GM18502 (cell line): ENCODE measurements around the gene FANCM.
A peak's percentile ranks its signal among the peaks of the same experiment; 100 is the strongest.
"Not testable (repeated sequence)": the region's sequence is repeated elsewhere in the genome, so short reads cannot be mapped to it uniquely, and the experiment has no call there.

ENCODE experiments used
- ATAC-seq: cut with Tn5 transposase; IDR thresholded peaks from one replicate; pipeline ENCODE4 v1.9.1; 2021; ENCODE audit warnings: mild to moderate bottlenecking; ENCODE audit not compliant: unreplicated experiment, poor library complexity

FANCM gene

GRCh38 chr14:45142083-45142482 lies 6.4 kb downstream of the FANCM start:
- not testable (repeated sequence) for ATAC-seq

DNA sequence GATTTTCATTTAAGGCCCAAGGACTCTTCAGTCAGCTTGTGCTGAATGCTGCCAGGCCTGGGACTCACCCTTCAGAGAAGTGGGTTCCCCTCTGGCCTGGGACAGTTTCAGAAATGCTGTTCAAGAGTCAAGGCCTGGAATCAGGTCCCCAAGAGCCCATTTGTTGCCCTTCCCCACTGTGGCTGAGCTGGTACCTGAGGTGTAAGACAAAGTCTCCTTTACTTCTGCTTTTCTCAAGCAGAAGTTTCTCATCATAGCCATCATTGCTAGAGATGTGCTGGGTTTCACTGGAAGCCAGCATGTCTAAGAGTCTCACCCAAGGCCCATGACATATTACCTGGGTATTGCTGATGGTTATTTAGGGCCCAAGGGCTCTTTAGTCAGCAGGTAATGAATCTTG lies 8.9 kb downstream of the FANCM start:
- ATAC-seq, result peak; percentile 71

GRCh38 chr14:45145214-45145613 lies 9.5 kb downstream of the FANCM start:
- peak; percentile 72 for ATAC-seq

DNA sequence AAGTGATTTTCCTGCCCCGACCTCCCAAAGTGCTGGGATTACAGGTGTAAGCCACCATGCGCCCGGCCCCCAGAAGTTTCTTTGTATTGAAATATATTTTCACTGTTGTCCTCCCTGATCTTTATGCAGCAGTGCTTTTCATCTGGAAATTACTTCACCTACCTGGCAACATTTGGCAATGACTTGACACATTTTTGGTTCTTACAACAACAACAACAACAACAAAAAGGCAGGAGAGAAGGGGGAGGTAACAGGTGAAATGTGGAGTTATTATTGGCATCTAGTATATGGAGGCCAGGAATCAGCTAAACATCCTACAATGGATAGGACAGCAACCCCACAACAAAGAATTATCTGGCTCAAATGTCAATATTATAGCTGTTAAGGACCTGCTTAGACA lies 13.9 kb downstream of the FANCM start:
- no peak for ATAC-seq

DNA sequence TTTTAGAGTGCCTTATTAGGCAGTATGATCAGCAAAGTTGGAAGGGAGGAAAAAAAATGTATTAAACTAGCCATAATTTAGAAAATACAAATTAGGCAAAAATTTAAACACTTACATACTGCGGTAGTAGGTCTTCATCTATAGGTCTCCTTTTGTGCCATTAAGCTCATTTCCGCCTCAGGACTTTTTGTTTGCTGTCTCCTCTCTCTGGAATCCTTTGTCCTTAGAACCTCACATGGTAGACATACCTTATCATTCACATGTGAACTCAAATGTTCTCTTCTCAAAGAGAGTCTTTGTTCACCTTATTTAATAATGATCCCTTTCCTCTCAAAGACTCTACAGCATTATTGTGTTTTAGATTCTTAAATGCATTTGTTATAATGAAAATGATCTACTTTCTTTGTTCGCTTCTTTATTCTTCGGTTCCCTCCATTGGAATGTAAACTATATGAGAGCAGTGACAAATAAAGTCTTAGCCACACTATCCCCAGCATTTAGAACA lies 14.7 kb downstream of the FANCM start:
- no peak for ATAC-seq

DNA sequence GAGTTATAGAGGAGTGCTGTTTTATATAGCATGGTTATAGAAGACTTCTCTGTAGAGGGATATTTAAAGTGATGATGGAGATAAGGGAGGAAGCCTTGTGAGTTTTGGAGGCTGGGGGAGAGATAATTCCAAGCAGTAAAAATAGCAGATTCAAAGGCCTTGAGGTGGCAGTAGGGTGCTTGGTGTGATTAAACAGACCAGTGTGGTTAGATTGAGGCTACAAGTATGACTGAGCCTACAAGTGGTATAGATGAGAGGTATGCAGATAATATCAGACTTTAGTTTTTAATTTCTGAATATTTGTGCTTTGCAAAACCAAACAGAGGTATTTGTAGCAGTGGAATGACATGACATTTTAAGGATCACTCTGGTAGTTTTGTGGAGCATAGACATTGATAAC lies 20.3 kb downstream of the FANCM start:
- ATAC-seq, result peak; percentile 88

DNA sequence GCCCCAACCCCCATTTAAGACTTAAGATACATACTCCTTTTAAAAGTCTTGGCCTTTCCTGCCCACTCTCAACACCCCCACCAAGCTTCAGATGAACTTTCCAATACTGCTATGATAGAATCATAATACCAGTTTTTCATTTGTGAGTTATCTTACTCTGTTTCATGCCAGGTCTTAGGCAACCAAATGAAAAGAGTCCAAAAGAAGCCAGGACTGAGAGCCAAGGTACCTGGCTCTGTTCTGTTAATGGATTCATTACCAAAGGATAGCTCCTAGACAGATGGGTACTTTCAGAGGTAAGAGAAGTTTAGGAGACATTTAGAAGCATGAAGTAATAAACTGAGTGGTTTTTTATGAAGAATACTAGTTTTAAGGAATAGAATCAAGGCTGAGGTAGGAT lies 34.2 kb downstream of the FANCM start:
- no peak for ATAC-seq

DNA sequence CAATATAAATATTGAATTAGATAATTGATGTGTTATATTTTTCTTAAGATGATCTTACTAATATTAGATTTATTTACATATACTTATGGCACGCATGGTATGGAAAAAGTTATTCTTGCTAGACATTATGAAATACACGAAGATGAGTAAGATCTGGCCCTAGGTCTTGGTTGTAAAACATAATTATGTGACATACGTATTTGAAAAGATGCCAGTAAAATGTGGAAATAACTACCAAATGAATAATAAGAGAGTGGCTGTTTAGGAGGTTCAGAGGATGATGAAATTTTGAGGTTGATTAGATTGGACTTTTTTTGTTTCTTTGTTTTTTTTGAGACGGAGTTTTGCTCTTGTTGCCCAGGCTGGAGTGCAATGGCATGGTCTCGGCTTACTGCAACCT lies 41.3 kb downstream of the FANCM start:
- ATAC-seq, result no peak

DNA sequence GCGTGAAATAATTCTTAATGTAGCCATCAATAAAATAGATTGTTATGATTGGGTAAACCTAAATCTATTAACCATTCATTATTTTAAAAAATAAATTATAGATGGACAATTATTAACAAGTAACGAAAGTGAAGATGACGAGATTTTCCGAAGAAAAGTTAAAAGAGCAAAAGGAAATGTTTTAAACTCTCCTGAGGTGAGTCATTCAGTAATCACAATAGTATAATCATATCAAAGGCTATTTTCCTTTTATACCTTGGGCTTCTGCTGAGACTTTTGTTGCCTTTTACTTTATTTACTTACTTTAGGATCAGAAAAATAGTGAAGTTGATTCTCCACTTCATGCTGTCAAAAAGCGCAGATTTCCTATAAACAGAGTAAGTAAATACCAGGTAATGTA lies 45.6 kb downstream of the FANCM start:
- no peak for ATAC-seq

GRCh38 chr14:45181806-45182205 lies 46.1 kb downstream of the FANCM start:
- ATAC-seq, result no peak

GRCh38 chr14:45185100-45185814 lies 49.5 kb downstream of the FANCM start:
- peak; percentile 73 for ATAC-seq

DNA sequence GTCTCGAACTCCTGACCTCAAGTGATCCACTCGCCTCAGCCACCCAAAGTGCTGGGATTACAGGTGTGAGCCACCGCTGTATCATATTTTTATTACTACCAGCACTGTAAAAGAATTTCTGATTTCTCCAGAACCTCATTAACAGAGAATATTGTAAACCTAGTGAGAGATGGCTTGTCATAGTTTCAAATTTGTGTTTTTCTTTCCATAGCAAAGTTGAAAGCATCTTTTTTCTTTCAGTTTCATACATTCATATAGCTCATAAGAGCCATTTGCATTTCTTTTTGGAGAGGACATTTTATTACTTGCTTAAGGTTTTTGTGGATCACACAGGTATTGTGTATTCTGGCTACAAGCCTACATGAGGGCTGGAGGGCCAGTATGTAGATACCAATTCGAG lies 59.2 kb downstream of the FANCM start:
- ATAC-seq, result no peak

- ATAC-seq, result no peak
Observed at GRCh38 chr14:45198551-45198950, 62.8 kb downstream of the FANCM start.

GRCh38 chr14:45199230-45199629 lies 63.5 kb downstream of the FANCM start:
- no peak for ATAC-seq

DNA sequence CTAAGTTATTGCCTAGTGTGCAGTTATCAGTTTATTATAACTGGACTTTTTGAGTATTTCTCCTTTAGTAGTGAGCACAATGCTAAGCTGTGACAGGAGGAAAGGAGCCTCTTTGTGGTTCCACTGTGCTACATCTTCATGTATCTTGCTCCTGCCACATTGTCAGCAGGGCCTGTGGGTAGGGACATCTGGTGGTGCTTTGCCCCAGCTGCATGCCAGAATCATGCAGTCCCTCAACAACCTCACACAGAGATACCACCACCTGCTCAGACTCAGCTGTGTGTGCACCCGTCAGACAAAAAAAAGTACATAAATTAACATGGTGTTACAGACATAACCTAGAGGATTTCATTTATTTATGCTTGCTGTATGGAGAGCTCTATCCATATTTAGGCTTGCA lies 66.2 kb downstream of the FANCM start:
- ATAC-seq, result peak; percentile 91

- no peak for ATAC-seq
Observed at GRCh38 chr14:45204241-45204640, 68.5 kb downstream of the FANCM start.

GRCh38 chr14:45210159-45210558 lies 74.4 kb downstream of the FANCM start:
- ATAC-seq, result no peak

GRCh38 chr14:45211295-45211694 lies 75.6 kb downstream of the FANCM start:
- no peak for ATAC-seq

- ATAC-seq, result no peak
Observed at GRCh38 chr14:45212231-45212630, 76.5 kb downstream of the FANCM start.

DNA sequence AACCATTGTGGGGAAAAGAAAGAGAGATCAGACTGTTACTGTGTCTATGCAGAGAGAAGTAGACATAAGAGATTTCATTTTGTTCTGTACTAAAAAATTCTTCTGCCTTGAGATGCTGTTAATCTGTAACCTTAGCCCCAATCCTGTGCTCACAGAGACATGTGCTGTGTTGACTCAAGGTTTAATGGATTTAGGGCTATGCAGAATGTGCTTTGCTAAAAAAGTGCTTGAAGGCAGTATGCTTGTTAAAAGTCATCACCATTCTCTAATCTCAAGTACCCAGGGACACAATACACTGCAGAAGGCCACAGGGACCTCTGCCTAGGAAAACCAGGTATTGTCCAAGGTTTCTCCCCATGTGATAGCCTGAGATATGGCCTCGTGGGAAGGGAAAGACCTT lies 78.0 kb downstream of the FANCM start:
- not testable (repeated sequence) for ATAC-seq

GRCh38 chr14:45214341-45214740 lies 78.6 kb downstream of the FANCM start:
- not testable (repeated sequence) for ATAC-seq

DNA sequence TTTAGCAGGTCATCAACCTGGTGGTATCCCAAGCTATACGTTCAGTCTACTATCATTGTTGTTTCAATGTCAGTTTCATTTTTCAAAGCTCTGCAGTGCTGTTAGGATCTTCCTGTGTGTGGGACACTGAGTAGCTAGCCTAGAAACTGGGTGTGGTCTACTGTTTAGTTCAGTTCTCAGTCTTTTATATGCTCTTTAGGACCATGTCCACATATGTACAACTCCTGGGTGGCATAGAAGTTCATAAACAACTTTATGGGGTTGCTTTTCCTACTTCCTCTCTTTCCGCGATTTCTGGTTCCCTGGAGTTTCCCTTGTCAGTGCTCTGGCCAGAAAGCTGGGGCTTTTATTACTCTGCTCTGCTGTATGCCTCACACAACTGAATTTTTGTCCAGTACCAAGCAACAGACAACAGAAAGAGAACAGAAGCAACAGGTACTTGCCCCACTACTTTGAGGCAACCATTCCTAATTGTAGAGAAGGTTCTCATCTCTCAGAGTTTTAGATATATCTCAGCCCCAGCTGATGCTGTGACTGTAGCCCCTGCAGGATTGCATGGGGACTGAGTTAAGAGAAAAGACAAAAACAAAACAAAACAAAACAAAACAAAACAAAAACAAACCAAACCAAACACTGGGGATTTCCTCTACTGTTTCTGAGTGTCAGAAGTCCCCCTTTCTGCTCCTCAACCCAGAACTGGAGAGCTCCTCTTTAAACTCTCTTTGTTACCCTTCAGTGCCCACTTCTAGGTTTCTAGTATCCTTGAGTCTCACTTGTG lies 86.9 kb downstream of the FANCM start:
- ATAC-seq, result peak; percentile 67
